ENCODE results near the gene LMBR1. TPM values are rescaled to one million over a fixed set of nuclear protein-coding genes. Genes with fewer than 3 reads are reported as not detected.
"Not testable (repeated sequence)": the region's sequence is repeated elsewhere in the genome, so short reads cannot be mapped to it uniquely, and the experiment has no call there.

LMBR1 gene, protein sequence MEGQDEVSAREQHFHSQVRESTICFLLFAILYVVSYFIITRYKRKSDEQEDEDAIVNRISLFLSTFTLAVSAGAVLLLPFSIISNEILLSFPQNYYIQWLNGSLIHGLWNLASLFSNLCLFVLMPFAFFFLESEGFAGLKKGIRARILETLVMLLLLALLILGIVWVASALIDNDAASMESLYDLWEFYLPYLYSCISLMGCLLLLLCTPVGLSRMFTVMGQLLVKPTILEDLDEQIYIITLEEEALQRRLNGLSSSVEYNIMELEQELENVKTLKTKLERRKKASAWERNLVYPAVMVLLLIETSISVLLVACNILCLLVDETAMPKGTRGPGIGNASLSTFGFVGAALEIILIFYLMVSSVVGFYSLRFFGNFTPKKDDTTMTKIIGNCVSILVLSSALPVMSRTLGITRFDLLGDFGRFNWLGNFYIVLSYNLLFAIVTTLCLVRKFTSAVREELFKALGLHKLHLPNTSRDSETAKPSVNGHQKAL
- 235 TPM for total RNA-seq

- peak; percentile 86 for DNase-seq
Observed at GRCh38 chr7:156892821-156893706, at the start of gene LMBR1. Gene LMBR1 (minus strand): TSS chr7:156893183. CDS start chr7:156892993, 190 bp downstream.

GRCh38 chr7:156942708-156943090 lies 49.7 kb upstream of the LMBR1 start:
- DNase-seq = no peak

- no peak for DNase-seq
Observed at GRCh38 chr7:156941393-156942182, 48.6 kb upstream of the LMBR1 start.

- DNase-seq = no peak
Observed at GRCh38 chr7:156940421-156941122, 47.6 kb upstream of the LMBR1 start.

GRCh38 chr7:156936766-156937165 lies 43.8 kb upstream of the LMBR1 start:
- not testable (repeated sequence) for DNase-seq

DNA sequence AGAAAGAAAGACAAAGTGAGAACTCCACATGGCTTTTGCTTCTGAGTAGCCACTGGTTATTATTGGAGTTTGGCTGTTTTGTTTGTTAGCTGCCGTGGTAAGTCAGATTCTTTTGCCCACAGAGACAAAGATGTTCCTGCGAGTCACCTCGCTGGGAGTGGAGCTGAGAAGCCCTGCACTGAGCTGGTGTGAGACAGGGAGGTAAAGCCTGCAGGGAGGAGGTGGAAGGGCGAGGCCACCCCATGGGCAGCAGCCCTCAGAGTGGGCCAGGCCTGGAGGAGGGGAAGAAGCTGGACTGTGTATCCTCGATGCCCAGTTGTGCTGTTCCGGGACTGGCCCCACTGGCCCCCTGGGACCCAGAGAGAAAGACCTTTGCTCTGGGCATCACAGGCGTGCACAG lies 42.3 kb upstream of the LMBR1 start:
- DNase-seq = no peak

DNA sequence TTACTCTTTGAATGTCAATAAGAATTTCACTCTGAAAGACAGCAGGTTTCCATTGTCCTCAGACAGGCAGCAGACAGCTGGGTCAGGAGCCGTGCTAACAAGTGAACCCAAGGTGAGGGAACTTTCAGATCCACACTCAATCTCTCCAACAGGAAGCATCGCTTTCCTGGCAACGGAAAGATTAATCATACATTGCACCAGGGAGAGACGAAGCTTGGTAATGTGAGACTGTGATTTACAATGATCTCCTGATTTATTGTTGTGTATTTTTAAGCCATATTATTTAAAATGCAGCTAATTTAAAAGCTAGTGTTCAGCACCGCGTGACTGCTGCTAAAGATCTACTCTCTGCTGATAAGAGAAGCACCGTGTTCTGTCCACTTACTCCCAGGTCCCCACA lies 39.0 kb upstream of the LMBR1 start:
- DNase-seq = no peak

DNA sequence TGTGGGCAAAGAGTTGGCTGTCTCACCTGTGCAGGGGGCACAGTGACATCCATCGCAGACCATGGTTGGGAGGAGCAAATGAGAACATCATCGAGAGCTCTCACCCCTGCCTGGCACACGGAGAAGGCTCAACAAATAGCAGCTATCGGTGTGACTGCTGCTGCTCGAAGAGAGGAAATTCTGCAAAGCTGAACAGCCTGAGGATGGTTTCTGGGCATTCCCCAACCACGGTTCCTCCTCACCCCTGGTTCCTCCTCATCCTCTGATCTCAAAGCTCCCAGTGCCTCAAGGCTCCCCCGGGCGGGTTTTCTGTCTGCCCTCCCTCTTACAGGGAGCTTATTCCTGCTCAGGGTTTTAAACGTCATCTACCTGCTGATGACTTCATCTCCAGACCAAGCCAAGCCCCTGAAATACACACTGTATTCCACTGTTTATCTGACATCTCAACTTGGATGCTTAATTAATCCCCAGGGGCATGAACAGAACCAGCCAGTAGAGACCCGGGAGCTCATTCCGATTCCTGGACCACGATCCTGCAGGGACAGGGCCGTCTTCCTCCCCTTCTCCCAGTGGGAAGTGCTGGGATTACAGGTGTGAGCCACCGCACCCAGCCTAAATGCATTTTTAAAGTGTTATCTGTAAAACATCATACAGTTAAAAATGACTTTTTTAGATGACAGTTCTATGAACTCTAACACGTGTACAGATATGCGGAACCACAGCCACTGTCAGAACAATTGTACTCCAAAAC lies 37.0 kb upstream of the LMBR1 start:
- no peak for DNase-seq

GRCh38 chr7:156928406-156928747 lies 35.4 kb upstream of the LMBR1 start:
- no peak for DNase-seq

DNA sequence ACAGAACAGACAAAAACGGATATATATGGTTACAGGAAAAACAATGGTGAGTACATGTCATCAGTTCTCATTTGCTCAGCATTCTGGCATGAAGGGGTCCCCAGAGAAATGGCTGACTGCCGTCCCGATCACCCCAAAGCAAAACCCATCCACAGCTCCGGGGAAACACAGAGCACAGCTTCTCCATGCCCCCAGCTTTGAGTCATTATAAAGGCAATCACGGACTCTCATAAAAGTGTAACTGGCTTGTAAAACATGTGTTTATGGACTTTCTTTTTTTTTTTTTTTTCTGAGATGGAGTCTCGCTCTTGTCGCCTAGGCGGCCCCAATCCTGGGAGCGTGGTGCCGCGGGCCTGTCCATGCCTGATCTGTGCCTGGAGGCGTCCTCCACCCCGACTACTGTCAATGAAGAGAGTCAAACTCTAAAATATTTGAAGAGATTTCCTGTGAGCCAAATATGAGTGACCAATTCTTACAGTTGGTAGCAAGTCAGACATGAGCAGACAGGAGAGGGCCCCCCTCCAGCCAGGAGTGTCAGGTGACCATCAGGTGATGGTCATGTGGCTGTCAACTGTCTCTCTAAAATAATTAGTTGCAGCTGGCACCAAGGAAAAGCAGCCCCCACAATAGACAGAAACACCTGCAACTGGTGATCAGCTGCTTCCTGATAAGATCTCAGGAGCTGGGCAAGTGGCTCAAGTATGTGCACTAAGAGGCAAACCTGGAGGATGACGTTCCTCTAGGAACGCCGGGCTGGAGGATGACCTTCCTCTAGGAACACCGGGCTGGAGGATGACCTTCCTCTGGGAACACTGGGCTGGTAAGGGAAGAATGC lies 34.8 kb upstream of the LMBR1 start:
- DNase-seq = no peak

- not testable (repeated sequence) for DNase-seq
Observed at GRCh38 chr7:156925821-156926220, 32.8 kb upstream of the LMBR1 start.

- DNase-seq = not testable (repeated sequence)
Observed at GRCh38 chr7:156922304-156922703, 29.3 kb upstream of the LMBR1 start.

GRCh38 chr7:156920487-156921373 lies 27.7 kb upstream of the LMBR1 start:
- not testable (repeated sequence) for DNase-seq

- no peak for DNase-seq
Observed at GRCh38 chr7:156920076-156920475, 27.1 kb upstream of the LMBR1 start.

- DNase-seq = no peak
Observed at GRCh38 chr7:156919132-156919713, 26.2 kb upstream of the LMBR1 start.

DNA sequence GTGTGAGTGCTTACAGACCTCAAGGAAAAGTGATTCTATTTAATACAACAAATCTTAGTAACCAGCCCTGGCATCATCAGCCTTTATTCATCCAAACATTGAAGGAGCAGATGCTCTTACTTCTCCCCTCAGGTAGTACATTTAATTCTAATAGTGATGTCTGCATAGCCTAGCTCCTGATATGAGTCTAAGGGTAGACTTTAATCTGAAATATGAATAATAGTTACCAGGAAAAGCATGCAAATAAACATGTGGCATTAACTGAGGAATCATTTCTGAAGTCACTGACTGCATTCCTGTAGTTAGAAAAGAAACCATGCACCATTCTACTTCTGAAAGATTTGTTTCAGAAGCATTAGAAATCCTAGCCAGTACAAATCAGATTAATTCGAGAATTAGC lies 25.7 kb upstream of the LMBR1 start:
- DNase-seq = no peak

GRCh38 chr7:156909574-156910252 lies 16.7 kb upstream of the LMBR1 start:
- DNase-seq = not testable (repeated sequence)

DNA sequence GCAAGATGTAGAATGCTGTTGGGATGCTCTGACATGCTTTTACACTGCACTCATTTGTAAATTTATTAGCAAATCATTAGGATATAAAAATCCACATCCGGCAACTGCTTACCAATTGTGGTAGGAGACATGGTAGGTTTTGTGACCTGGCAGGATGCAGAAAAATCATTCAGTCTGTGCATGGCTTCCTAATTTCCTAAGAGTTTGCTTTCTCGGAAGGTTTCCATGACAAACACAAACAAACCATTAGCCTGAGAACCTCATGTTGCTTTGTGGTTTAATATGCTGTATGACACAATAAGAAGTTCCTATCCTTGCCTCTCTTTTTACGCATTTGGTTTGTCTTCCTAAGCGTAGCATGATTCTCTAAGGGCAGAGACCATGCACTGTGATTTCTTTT lies 14.7 kb upstream of the LMBR1 start:
- no peak for DNase-seq
